T-helper 2 cell treated with Interferon-gamma antibody and Interleukin-4, amounts not matched to agents 5 μg/mL and 100 μg/mL, for 36 hours (primary cell): ENCODE results near the gene TRABD2B.

Source experiments
- DNase-seq: peaks from one replicate; pipeline ENCODE4 v3.0.0; 2021; ENCODE audit warnings: low spot score
- H3K27ac Mint-ChIP-seq: one replicate; pipeline ENCODE4 v1.8.0; 2021; ENCODE audit warnings: mild to moderate bottlenecking, mixed read lengths
- H3K27me3 Mint-ChIP-seq: one replicate; pipeline ENCODE4 v1.8.0; 2021; ENCODE audit warnings: low read depth, mixed read lengths
- H3K36me3 Mint-ChIP-seq: one replicate; pipeline ENCODE4 v1.8.0; 2021; ENCODE audit warnings: low read depth, mixed read lengths
- H3K4me1 Mint-ChIP-seq: one replicate; pipeline ENCODE4 v1.8.0; 2021; ENCODE audit warnings: low read depth, mixed read lengths
- H3K4me3 Mint-ChIP-seq: one replicate; pipeline ENCODE4 v1.8.0; 2022; ENCODE audit warnings: mild to moderate bottlenecking, moderate library complexity, mixed read lengths
- H3K9me3 Mint-ChIP-seq: one replicate; pipeline ENCODE4 v1.8.0; 2021; ENCODE audit warnings: mixed read lengths

TRABD2B gene

DNA sequence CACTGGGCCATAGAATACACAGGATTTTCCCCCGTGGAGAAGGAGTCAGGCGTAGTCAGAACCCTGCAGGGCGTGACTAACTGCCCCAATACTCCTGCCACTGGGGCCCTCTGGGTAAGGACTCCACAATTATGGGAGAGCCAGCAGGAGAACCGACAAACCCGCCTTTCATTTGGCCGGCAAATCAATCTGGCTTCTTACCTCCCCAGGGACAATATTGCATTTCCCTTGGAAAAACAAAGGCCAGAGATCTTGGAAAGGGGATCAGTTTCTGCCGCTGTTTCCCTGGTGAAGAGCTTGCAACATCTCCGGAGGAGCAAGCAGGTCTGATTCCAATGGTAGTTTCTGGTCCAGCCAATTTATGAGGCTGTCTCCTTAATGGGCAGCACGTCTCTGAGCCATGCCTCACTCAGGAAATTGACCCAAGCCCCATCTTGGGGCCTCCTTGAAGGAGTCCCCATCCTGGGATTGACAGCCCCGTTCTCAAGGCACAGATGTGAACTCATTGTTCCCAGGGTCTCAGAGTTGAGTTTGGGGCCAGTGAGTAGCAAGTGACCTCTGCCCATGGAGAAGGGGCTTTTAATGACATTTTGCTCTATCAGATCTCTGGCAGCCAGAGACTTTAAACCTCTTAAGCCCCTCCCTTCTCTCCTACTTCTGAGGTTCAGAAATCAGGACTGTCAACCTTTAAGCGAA lies 4.3 kb downstream of the TRABD2B start:
- Mint-ChIP-seq H3K9me3 (no peaks in the 10 kb centered on the region), H3K36me3 (no peaks in the 10 kb centered on the region), H3K4me3 (no peak overlapping the region), H3K27ac (no peak overlapping the region), H3K27me3 (peaks cover 37% of the 10 kb centered on the region), H3K4me1 (peaks cover 2% of the 10 kb centered on the region)
- DNase-seq, result no peak

DNA sequence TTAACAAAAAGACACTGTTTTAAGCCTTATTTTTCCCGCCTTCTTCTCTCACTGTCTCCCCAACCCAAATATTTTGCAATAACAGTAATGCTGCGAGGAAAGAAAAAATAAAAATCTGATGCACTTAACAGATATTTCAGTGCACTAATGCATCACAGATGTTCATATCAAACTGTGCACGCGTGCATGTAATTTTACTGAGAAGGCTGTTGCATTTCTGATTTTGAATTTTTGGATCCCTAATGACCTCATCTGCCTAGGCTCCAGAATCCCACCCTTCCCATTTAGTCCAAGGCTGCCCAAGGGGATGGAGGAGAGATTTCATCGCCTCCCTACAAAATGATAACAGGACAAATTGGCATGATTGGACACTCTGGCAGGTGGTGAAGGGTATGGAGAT lies 5.5 kb downstream of the TRABD2B start:
- Mint-ChIP-seq H3K27me3 (peaks cover 39% of the 10 kb centered on the region), H3K4me1 (peaks cover 2% of the 10 kb centered on the region), H3K36me3 (no peaks in the 10 kb centered on the region), H3K9me3 (no peaks in the 10 kb centered on the region), H3K27ac (no peak overlapping the region), H3K4me3 (no peak overlapping the region)
- no peak for DNase-seq

DNA sequence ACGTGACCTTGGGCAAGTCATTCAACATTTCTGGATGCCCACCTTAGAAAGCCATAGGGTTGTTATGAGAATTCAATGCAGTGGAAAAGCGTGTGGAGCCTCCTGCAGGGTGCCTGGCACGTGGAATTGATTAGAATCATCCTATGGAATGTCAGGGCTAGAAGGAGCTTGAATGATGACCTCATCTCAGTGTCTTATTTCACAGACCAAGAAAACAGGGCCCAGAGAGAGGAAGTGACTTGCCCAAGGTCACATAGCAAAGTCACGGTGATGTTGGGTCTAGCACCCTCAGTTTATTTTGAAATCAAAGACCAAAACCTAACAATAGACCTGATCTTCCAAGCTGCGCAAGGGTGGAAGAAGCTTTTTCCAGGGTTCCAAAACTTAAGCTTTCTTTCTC lies 6.0 kb downstream of the TRABD2B start:
- Mint-ChIP-seq H3K36me3 (no peaks in the 10 kb centered on the region), H3K9me3 (no peaks in the 10 kb centered on the region), H3K27ac (no peak overlapping the region), H3K4me3 (no peak overlapping the region), H3K4me1 (peaks cover 1% of the 10 kb centered on the region), H3K27me3 (peaks cover 42% of the 10 kb centered on the region)
- no peak for DNase-seq

DNA sequence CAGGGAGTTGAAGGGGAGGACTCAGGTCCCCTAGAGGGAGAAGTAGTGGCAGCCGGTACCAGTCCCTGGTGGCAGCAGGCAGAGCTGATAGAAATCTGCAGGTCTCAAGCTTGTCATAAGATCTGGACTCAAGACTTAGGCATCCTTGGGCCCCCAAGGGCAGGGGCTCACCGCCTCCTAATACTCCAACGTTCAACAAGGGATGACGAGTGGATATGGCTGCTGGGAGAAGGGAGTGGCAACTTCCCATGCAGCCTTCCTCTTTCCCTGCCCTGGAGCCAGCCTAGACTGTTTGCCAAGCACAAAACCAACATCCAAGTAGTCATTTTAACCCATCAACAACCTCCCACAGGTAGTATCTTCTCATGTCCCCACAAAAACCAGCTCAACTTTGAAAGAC lies 6.9 kb downstream of the TRABD2B start:
- no peak overlapping the region for H3K4me3 Mint-ChIP-seq
- no peak overlapping the region for H3K27ac Mint-ChIP-seq
- peaks cover 43% of the 10 kb centered on the region for H3K27me3 Mint-ChIP-seq
- no peak for DNase-seq
- no peaks in the 10 kb centered on the region for H3K4me1 Mint-ChIP-seq
- no peaks in the 10 kb centered on the region for H3K9me3 Mint-ChIP-seq
- H3K36me3 Mint-ChIP-seq, result no peaks in the 10 kb centered on the region

DNA sequence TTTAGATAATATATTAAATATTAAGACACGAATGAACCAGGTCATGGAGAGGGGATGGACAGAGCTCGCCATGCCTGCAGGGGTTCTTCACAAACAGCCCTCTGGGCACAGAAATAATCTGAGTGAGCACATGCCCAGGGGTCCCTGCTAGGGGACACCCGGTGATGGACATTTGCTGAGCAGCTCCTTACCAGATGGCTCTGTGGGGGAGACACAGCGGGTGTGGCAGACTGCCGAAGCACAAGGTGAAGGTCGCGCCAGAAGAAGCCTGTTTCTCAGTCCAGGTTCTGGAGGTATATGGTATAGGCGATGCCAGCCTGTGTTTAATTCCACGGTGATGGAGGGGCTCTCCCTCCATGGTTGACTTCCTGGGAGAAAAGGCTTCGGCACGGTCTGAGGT lies 9.6 kb downstream of the TRABD2B start:
- Mint-ChIP-seq H3K4me1 (no peaks in the 10 kb centered on the region), H3K4me3 (no peak overlapping the region), H3K9me3 (no peaks in the 10 kb centered on the region), H3K27ac (no peak overlapping the region), H3K27me3 (peaks cover 52% of the 10 kb centered on the region), H3K36me3 (no peaks in the 10 kb centered on the region)
- no peak for DNase-seq

DNA sequence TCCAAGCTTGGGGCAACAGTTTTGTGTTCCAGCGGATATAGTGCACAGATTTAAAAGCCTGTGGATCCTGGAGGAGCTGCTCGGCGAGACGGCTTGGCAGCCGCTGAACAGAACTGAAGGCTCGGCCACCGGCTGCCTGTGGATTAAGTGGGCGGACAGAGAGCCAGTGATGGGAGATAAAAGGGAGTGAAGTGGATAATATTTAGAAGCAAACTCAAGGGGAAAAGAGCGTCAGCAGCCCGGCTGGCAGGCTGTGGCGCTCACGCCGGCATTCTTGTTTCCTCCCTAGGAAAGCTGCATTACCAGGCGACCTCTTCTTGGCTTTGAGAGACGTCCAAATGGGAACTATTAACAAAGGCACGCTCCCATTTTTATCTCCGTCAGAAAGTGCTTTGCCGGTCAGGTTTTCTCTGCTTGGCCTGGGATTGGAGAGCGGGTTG lies 10.4 kb downstream of the TRABD2B start:
- H3K4me1 Mint-ChIP-seq, result no peaks in the 10 kb centered on the region
- no peaks in the 10 kb centered on the region for H3K36me3 Mint-ChIP-seq
- peaks cover 57% of the 10 kb centered on the region for H3K27me3 Mint-ChIP-seq
- no peak for DNase-seq
- no peak overlapping the region for H3K4me3 Mint-ChIP-seq
- no peak overlapping the region for H3K27ac Mint-ChIP-seq
- H3K9me3 Mint-ChIP-seq, result no peaks in the 10 kb centered on the region

DNA sequence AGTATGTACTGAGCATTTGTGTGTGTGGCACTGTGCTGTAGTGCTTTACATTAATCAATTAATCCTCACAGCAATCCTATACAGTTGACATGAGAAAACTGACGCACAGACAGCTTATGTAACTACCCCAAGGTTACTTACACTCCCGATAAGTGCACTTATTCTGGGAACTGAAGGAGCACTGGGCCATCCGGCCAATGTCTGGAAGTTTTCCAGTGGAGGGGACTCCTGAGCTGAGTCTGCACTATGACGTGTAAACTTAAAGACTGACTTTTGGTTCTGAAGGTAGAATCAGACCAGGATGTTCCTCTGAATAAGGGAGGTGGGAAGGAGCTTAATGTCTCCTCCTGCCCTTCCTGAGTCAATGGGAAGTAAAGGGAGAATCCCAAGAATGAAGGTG lies 12.2 kb downstream of the TRABD2B start:
- DNase-seq, result no peak
- H3K9me3 Mint-ChIP-seq, result no peaks in the 10 kb centered on the region
- peaks cover 53% of the 10 kb centered on the region for H3K27me3 Mint-ChIP-seq
- no peak overlapping the region for H3K4me3 Mint-ChIP-seq
- no peaks in the 10 kb centered on the region for H3K4me1 Mint-ChIP-seq
- no peaks in the 10 kb centered on the region for H3K36me3 Mint-ChIP-seq
- H3K27ac Mint-ChIP-seq, result no peak overlapping the region

DNA sequence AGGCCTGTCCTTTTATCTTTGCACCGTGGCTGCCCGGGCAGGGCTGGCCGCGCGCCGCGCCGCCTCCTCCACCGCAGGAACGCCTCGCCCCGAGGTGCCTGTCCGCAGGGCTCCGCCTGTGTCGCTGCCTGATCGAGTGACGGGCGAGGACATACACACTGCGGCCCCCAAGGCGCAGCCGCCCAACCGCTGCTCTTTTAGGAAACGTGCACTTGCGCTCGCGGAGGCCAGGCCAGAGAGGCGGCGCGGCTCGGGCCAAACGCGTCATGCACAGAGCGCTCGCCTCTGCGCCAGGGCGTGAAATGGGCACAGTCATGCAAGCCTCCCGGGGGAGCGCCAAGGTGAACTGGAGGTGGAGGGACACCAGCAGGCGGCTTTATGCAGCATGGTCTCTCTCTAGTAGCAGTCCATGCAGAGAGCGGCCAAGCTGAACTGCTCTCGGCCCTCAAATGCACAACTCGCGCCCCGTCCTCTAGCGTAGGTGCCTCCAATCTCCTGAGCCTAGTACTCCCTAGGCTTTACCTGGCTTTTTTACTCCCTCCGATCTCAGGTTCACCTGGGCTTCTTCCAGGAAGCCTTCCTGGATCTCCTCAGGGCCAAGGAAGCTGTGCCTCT lies 12.9 kb downstream of the TRABD2B start:
- Mint-ChIP-seq H3K4me1 (no peaks in the 10 kb centered on the region), H3K9me3 (no peaks in the 10 kb centered on the region), H3K36me3 (no peaks in the 10 kb centered on the region), H3K27ac (no peak overlapping the region), H3K27me3 (peaks cover 50% of the 10 kb centered on the region), H3K4me3 (no peak overlapping the region)
- DNase-seq, result no peak

DNA sequence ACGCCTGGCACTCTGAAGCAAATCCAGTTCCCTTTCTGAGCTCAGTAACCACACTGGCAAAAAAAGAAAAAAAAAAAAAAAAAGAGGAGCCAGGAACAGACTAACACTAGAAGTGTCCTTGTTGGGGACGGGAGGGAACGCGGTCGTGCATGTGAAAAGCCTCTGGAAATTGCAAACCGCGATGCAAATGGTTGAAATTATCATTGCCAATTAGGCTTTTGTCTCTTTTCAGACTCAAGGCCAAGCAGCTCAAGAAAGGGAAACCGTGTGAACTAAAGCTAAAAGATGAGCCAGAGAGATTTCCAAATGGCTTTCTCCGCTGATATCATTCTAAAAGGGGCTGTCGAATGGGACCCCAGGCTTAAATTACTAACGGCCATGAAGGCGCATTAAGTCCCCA lies 13.5 kb downstream of the TRABD2B start:
- H3K27ac Mint-ChIP-seq, result no peak overlapping the region
- H3K4me3 Mint-ChIP-seq, result no peak overlapping the region
- no peak for DNase-seq
- peaks cover 49% of the 10 kb centered on the region for H3K27me3 Mint-ChIP-seq
- no peaks in the 10 kb centered on the region for H3K9me3 Mint-ChIP-seq
- H3K4me1 Mint-ChIP-seq, result no peaks in the 10 kb centered on the region
- H3K36me3 Mint-ChIP-seq, result no peaks in the 10 kb centered on the region

DNA sequence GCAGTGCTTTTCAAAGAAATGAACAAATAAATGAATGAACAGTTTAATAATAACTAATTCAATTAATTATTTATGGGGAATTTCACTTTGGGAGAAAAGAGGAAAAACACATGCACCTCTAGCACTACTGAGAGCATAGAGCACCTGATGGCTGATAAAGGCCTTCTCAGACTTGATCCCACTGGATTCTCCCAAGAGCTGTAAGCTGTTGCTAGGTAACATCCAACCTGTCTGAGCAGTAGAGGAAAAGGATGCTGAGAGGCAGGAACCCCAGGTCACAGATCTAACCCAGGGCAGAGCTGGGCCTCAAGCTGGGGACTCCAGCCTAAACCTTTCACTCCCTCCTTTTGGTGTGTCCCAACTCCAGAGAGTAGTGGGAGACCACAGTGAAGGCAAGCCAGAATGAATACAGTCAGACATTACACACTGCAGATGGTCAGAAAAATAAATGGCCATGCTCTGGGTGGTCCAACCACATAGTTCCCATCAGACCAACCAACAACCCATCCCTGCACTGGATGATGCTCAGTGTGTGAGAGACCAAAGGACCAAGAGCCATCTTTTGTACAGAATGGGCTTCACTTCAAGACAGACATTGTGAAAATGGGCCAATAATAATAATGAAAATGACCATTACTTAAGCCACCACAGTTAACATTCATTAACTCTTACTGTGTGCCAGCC lies 15.4 kb downstream of the TRABD2B start:
- no peak for DNase-seq
- no peaks in the 10 kb centered on the region for H3K4me1 Mint-ChIP-seq
- H3K9me3 Mint-ChIP-seq, result no peaks in the 10 kb centered on the region
- H3K4me3 Mint-ChIP-seq, result no peak overlapping the region
- peaks cover 46% of the 10 kb centered on the region for H3K27me3 Mint-ChIP-seq
- H3K27ac Mint-ChIP-seq, result no peak overlapping the region
- H3K36me3 Mint-ChIP-seq, result no peaks in the 10 kb centered on the region

DNA sequence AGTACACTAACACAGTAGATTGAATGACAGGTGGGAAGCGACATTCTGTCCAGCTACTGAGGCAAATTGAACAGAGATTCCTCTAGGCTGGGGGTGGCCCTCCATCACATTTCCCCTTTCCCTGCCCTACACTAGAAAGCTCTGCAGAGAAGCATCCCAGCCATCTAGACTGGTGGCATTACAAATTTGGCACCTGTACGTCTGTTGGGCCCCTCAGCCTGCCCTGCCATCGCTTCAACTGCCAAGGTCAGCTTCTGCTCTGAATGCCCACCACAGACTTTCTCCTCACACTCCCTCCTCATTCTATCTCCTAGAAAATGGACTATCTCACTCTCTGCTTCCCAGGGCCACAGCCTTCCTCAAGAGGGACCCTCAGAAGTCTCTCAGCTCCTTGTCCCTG lies 16.7 kb downstream of the TRABD2B start:
- no peak for DNase-seq
- Mint-ChIP-seq H3K27ac (no peak overlapping the region), H3K4me3 (no peak overlapping the region), H3K27me3 (peaks cover 37% of the 10 kb centered on the region), H3K36me3 (no peaks in the 10 kb centered on the region), H3K4me1 (no peaks in the 10 kb centered on the region), H3K9me3 (no peaks in the 10 kb centered on the region)

DNA sequence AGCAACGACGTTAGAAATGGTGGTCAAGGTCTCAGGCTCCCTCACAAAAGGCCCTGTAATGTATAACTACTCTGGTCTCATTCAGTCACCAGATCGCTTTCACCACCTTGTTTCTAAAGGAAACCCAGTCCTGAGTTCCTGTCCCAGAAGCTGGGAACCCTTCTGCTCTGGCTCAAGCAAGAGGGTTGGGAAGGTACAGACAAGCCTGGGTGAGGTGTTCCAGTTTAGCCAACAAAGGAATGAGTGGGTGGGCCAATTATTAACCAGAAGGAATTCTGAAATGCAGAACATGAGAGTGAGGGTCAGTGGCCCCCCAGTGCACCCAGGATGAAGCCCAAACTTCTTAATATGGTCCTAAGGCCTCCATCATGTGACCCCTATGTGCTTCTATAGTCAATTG lies 17.5 kb downstream of the TRABD2B start:
- Mint-ChIP-seq H3K4me1 (no peaks in the 10 kb centered on the region), H3K27ac (no peak overlapping the region), H3K27me3 (peaks cover 31% of the 10 kb centered on the region), H3K9me3 (no peaks in the 10 kb centered on the region), H3K36me3 (no peaks in the 10 kb centered on the region), H3K4me3 (no peak overlapping the region)
- no peak for DNase-seq

DNA sequence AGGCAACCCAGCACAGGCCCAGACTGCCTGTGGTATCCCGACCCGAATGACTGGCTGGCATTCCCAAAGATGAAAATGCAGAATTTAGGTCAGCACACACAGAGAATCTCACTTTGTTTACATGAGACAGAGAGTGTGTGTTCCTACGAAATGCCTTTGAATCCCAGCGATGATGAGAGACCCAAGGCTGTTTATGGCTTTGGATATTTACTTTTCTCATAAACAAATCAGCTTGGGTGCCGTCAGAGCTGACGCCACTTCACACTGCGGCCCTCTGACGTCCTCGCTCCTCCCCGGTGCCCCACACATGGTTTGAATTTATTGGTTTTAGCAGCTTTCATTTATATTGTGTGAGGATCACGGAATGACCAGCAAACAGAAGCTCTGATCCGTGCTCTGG lies 18.7 kb downstream of the TRABD2B start:
- Mint-ChIP-seq H3K36me3 (no peaks in the 10 kb centered on the region), H3K9me3 (no peaks in the 10 kb centered on the region), H3K4me3 (no peak overlapping the region), H3K27me3 (peaks cover 21% of the 10 kb centered on the region), H3K4me1 (no peaks in the 10 kb centered on the region), H3K27ac (no peak overlapping the region)
- DNase-seq, result no peak

DNA sequence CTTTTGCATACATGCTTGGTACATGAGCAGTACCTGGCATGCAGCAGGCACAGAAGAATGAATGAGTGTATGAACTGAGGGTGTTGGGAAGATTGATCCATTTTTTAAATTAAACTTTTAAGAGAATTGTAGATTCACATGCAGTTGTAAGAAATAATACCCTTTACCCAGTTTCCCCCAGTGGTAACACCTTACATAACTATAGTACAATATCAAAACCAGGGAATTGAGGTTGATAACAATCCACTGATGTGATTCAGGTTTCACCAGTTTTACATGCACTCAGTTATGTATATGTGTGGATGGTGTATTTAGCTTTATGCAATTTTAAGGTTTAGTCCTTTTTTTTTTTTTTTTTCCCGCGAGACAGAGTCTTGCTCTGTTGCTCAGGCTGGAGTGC lies 20.5 kb downstream of the TRABD2B start:
- Mint-ChIP-seq H3K9me3 (no peaks in the 10 kb centered on the region), H3K36me3 (no peaks in the 10 kb centered on the region), H3K27me3 (peaks cover 7% of the 10 kb centered on the region), H3K4me3 (no peak overlapping the region), H3K4me1 (no peaks in the 10 kb centered on the region), H3K27ac (no peak overlapping the region)
- no peak for DNase-seq
